Measurements from ENCODE around the gene GIGYF2. TPM values are rescaled to one million over a fixed set of nuclear protein-coding genes. Genes with fewer than 3 reads are reported as not detected.

GIGYF2 gene
- total RNA-seq, 1 experiment from 2014 or later, result 32.9 TPM

GRCh38 chr2:232885264-232885961 lies 188.3 kb downstream of the GIGYF2 start:
- H3K27me3 ChIP-seq, result no peaks in the 10 kb centered on the region
- no peaks in the 10 kb centered on the region for H3K9me3 ChIP-seq
- no peak overlapping the region for H3K4me3 ChIP-seq
- no peaks in the 10 kb centered on the region; the same call in none of the 2 replicates for H3K36me3 ChIP-seq
- no peak for DNase-seq

DNA sequence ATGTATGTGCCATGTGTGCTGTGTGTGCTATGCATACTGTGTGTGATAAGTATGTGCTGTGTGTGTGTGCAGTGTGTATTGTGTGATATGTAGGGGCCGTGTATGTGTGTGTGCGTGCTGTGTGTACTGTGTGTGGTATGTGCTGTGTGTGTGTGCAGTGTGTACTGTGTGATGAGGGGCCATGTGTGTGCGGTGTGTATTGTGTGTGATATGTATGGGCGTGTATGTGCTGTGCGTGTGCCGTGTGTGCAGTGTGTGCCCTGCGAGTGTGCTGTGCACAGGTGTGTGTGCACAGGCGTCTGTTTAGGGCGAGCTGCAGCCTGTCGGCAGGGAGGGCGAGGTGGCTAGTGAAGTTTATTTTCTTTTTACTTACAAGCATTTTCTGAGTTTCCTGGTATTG lies 189.0 kb downstream of the GIGYF2 start:
- Histone ChIP-seq H3K9me3 (no peaks in the 10 kb centered on the region), H3K4me3 (no peak overlapping the region), H3K36me3 (no peaks in the 10 kb centered on the region; the same call in none of the 2 replicates), H3K27me3 (no peaks in the 10 kb centered on the region)
- DNase-seq, result no peak

DNA sequence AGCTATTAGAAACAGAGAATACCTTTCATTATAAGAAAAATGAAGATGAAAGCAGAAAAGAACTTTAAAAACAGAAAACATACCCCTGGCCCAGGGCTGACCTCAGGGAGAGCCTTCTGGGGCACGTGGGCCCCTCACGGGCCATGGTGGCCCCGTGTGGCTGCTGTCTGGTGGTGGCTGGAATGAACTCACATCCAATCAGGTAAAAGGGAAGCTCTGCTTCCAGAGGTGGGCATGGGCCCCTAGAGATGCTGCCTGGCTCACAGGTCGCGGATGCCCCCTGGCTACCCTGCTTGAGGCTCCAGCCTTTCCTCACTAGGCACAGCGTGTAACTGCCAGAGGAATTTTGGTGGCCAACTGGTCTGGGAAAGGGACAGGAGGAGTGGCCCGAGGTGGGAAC lies 189.5 kb downstream of the GIGYF2 start:
- no peak overlapping the region for H3K4me3 ChIP-seq
- H3K9me3 ChIP-seq, result no peaks in the 10 kb centered on the region
- H3K27me3 ChIP-seq, result no peaks in the 10 kb centered on the region
- H3K36me3 ChIP-seq, result no peaks in the 10 kb centered on the region; the same call in none of the 2 replicates
- no peak for DNase-seq

- H3K4me3 ChIP-seq, result no peak overlapping the region
- H3K27me3 ChIP-seq, result no peaks in the 10 kb centered on the region
- no peaks in the 10 kb centered on the region; the same call in none of the 2 replicates for H3K36me3 ChIP-seq
- H3K9me3 ChIP-seq, result no peaks in the 10 kb centered on the region
- DNase-seq, result no peak
These were observed 190.2 kb downstream of the GIGYF2 start for GRCh38 chr2:232887171-232887850.

GRCh38 chr2:232888099-232888836 lies 191.1 kb downstream of the GIGYF2 start:
- no peaks in the 10 kb centered on the region for H3K9me3 ChIP-seq
- no peak for DNase-seq
- no peak overlapping the region for H3K4me3 ChIP-seq
- H3K36me3 ChIP-seq, result no peaks in the 10 kb centered on the region; the same call in none of the 2 replicates
- H3K27me3 ChIP-seq, result no peaks in the 10 kb centered on the region

DNA sequence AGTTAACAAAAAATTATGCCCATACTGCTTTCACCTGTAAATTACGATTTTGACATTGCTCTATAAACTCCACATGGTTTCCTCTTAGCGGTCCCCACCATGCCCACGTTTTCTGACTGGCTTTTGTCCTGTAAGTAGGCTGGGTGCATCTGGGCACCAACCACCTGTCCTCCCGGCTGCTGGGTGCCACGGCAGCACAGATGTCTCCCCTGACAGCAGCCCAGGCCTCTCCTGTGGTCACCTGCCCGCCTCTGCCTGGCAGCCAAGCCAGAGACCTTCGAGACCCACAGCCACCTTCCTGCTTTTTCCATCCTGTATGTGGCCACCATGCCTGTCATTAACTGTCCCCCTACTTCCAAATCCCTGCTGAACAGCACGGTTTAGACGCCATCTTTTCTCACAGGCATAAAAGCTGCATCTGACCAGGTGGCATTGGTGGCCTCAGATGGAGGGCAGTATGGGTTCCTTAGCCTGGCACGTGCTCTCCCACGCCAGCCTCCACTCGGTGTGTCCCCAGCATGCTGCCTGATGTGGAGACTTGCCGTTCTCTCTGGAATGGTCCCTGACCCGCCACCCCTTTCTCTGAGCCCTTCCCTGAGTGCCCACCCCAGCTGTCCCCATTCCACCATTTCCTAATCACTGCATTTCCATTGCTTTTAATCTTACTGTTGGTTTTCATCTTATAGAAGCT lies 191.9 kb downstream of the GIGYF2 start:
- Histone ChIP-seq H3K9me3 (no peaks in the 10 kb centered on the region), H3K36me3 (no peaks in the 10 kb centered on the region; the same call in none of the 2 replicates), H3K4me3 (no peak overlapping the region), H3K27me3 (no peaks in the 10 kb centered on the region)
- no peak for DNase-seq

GRCh38 chr2:232889876-232890401 lies 192.8 kb downstream of the GIGYF2 start:
- no peak for DNase-seq
- H3K27me3 ChIP-seq, result no peaks in the 10 kb centered on the region
- no peaks in the 10 kb centered on the region for H3K9me3 ChIP-seq
- H3K36me3 ChIP-seq, result no peaks in the 10 kb centered on the region; the same call in none of the 2 replicates
- H3K4me3 ChIP-seq, result no peak overlapping the region

DNA sequence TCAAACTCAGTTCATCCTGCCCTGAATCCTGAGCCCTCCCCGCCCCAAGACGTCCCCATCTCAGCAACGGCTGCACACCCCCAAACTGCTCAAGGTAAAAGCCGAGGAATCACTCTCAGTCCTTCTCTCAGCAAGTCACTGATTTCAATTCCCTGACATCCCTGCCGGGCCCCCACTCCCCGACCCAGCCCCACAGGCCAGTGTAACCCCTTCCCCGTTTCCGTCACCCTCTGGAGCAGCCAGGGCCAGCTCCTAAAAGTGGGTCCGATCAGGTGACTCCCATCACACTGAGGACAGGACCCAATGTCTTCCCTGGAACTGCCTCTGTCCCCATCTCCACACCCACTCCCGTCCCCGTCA lies 193.4 kb downstream of the GIGYF2 start:
- no peak for DNase-seq
- Histone ChIP-seq H3K9me3 (no peaks in the 10 kb centered on the region), H3K27me3 (no peaks in the 10 kb centered on the region), H3K36me3 (no peaks in the 10 kb centered on the region; the same call in none of the 2 replicates), H3K4me3 (no peak overlapping the region)

DNA sequence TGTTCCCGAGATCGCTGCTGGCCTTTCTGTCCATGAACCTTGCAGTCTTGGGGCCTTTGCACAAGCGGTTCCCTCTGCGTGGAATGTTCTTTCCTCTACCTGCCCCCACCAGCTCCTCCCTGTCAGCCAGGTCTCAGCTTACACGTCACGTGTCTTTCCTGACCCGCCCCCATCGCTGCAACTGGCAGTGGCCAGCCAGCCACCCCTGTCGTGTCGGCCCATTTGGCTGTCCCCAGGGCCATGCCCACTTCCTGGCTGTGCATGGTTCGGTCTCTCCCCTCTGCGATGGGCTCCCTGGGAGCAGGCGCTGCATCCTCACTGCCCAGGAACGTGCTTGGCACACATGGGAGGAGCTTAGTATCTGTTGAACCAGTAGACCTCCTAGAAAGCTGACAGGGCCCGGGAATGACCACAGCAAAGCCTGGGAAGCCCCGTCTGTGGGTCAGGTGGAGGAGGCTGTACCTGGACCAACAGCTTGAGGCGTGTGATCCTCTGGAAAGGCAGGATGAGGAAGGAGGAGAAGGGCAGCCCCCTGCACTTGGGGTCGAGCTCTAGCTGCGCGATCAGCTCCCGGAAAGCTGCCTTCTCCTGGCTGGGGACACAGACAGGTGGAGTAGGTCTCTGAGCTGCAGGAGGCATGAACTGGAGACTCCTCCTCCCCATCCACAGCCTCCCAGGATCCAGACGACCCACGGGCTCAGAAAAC lies 193.9 kb downstream of the GIGYF2 start:
- Histone ChIP-seq H3K9me3 (no peaks in the 10 kb centered on the region), H3K4me3 (no peak overlapping the region), H3K27me3 (no peaks in the 10 kb centered on the region), H3K36me3 (no peaks in the 10 kb centered on the region; the same call in none of the 2 replicates)
- DNase-seq, result no peak

DNA sequence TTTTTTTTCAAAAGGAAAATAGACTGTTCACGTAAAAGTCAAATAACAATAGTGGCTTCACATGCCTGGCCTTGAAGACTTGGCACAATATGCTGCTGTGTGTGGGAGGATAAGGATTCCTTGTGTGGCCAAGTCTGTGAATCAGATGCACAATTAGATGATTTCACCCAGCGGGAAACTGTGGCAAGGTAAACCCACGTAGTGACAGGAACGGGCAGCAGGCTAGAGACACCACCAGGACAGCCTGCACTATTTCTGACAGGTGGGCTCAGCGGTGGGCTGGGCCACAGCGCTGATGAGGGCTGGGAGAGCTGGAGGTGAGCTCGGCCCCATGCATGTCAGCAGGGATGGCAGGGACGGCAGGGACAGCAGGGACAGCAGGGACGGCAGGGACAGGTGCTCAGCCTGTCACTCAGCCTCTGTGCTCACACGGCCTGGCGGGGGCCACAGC lies 194.5 kb downstream of the GIGYF2 start:
- Histone ChIP-seq H3K4me3 (no peak overlapping the region), H3K36me3 (no peaks in the 10 kb centered on the region; the same call in none of the 2 replicates), H3K27me3 (no peaks in the 10 kb centered on the region), H3K9me3 (no peaks in the 10 kb centered on the region)
- peak; percentile 66 for DNase-seq

- Histone ChIP-seq H3K4me3 (no peak overlapping the region), H3K27me3 (no peaks in the 10 kb centered on the region), H3K36me3 (no peaks in the 10 kb centered on the region; the same call in 1 of the 2 replicates), H3K9me3 (no peaks in the 10 kb centered on the region)
- no peak for DNase-seq
These were observed 195.1 kb downstream of the GIGYF2 start for GRCh38 chr2:232892221-232892620.

GRCh38 chr2:232892843-232893242 lies 195.7 kb downstream of the GIGYF2 start:
- Histone ChIP-seq H3K36me3 (no peaks in the 10 kb centered on the region; the same call in 1 of the 2 replicates), H3K4me3 (no peak overlapping the region), H3K27me3 (no peaks in the 10 kb centered on the region), H3K9me3 (no peaks in the 10 kb centered on the region)
- no peak for DNase-seq

DNA sequence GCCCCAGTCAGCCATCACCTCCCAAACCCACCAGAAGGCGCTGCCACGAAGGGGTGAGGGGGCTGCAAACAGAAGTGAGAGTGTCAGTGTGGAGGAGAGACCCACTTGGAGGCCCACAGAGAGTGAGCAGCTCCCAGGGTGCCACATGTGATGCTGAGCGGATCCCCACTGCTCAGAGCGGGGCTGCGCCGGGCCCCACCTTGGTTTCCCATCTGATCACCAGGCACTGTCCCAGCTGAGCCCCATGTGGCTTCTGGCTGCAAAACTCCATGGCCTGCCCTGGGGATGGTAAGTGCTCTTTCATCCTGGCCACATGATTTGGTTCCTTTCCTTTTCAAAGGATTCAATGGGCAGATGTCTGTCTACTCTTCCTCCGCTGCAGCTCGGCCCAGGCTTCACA lies 196.7 kb downstream of the GIGYF2 start:
- Histone ChIP-seq H3K36me3 (no peaks in the 10 kb centered on the region; the same call in 1 of the 2 replicates), H3K9me3 (no peaks in the 10 kb centered on the region), H3K27me3 (no peaks in the 10 kb centered on the region), H3K4me3 (no peak overlapping the region)
- no peak for DNase-seq

- no peaks in the 10 kb centered on the region for H3K9me3 ChIP-seq
- no peaks in the 10 kb centered on the region; the same call in 1 of the 2 replicates for H3K36me3 ChIP-seq
- H3K4me3 ChIP-seq, result no peak overlapping the region
- no peak for DNase-seq
- H3K27me3 ChIP-seq, result no peaks in the 10 kb centered on the region
These were observed 197.1 kb downstream of the GIGYF2 start for GRCh38 chr2:232894251-232894650.

DNA sequence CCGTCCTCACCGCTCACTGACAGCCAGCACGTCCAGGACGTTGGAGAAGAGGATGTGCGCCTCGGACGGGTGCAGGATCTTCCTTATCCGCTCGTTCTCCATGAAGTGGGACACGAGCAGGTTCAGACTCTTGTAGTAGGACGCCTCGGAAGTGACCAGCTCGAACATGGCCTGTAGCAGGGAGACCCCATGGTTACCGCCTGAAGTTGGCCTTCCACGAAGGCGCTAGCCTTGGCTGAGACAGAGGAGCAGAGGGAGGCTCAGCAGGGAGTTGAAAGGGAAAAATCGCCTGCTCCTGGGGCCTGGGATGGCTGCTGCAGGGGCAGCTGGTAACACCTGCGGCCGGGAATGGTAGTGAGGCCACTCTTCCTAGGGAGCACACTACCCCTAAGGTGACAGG lies 197.6 kb downstream of the GIGYF2 start:
- Histone ChIP-seq H3K9me3 (no peaks in the 10 kb centered on the region), H3K27me3 (no peaks in the 10 kb centered on the region), H3K36me3 (no peaks in the 10 kb centered on the region; the same call in 1 of the 2 replicates), H3K4me3 (no peak overlapping the region)
- no peak for DNase-seq

DNA sequence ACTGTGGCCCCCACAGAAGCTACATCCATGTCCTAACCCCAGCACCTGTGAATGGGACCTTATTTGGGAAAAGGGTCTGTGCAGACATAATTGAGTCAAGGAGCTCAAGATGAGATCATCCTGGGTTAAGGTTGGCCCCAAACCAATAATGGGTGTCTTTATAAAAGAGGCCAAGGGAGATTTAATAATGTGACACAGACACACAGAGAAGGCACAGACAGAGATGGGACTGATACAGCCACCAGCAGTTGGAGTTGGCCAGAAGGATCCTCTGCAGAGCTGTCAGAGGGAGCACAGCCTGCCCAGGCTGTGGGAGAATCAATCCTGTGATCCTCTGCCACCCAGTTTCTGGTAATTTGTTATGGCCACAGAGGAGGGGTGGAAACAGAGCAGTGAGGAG lies 199.0 kb downstream of the GIGYF2 start:
- H3K27me3 ChIP-seq, result no peaks in the 10 kb centered on the region
- H3K36me3 ChIP-seq, result no peaks in the 10 kb centered on the region; the same call in 1 of the 2 replicates
- no peak overlapping the region for H3K4me3 ChIP-seq
- DNase-seq, result no peak
- H3K9me3 ChIP-seq, result no peaks in the 10 kb centered on the region

All from MG63 (cell line).